Ovary (tissue), 3 donors: ENCODE results near the gene CHKA.

Experiments used
- EP300 ChIP-seq: sonication (generic); formaldehyde crosslinking; IDR thresholded peaks from one replicate; pipeline ENCODE4 v1.6.1; 2017; ENCODE audit warnings: antibody characterized with exemption
- POLR2A ChIP-seq: fragments of 450-650 bp; IDR thresholded peaks from one replicate; pipeline ENCODE4 v1.6.1; 2017; ENCODE audit warnings: antibody characterized with exemption, mild to moderate bottlenecking, moderate library complexity
- TF ChIP-seq, protein P1 (sequence below), 3 donors: fragments of 450-650 bp in 2 of 3; fragments of 200-600 bp in 1 of 3; IDR thresholded peaks; one replicate each; pipeline versions ENCODE4 v1.5.1 to v1.8.0; 2016 to 2022; ENCODE audit warnings: antibody characterized with exemption in 3 of 3, mild to moderate bottlenecking in 1 of 3
- donor health status: DM: no; HTN: no; CAD: no.

DNA sequence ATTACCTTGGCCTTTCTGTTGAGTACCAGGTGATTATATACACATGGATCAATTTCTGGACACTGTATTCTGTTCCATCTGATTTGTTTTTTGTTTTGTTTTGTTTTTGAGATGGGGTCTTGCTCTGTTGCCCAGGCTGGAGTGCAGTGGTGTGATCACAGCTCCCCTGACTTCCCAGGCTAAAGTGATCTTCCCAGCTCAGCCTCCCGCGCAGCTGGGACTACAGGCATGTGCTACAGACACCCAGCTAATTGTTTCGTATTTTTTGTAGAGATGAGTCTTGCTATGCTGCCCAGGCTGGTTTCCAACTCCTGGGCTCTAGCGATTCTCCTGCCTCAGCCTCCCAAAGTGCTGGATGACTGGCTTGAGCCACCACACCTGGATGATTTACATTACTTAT is 63.4 kb downstream of the CHKA start:
- TF ChIP-seq, protein P1, sequence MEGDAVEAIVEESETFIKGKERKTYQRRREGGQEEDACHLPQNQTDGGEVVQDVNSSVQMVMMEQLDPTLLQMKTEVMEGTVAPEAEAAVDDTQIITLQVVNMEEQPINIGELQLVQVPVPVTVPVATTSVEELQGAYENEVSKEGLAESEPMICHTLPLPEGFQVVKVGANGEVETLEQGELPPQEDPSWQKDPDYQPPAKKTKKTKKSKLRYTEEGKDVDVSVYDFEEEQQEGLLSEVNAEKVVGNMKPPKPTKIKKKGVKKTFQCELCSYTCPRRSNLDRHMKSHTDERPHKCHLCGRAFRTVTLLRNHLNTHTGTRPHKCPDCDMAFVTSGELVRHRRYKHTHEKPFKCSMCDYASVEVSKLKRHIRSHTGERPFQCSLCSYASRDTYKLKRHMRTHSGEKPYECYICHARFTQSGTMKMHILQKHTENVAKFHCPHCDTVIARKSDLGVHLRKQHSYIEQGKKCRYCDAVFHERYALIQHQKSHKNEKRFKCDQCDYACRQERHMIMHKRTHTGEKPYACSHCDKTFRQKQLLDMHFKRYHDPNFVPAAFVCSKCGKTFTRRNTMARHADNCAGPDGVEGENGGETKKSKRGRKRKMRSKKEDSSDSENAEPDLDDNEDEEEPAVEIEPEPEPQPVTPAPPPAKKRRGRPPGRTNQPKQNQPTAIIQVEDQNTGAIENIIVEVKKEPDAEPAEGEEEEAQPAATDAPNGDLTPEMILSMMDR (IDR thresholded peaks at IDR 0.05) = no peak
- no peak for TF ChIP-seq POLR2A
- TF ChIP-seq EP300 = no peak
